Gastrocnemius medialis (tissue), 4 donors: Measurements from ENCODE around the gene LMO1. TPM values are rescaled to one million over a fixed set of nuclear protein-coding genes. Genes with fewer than 3 reads are reported as not detected.

Source experiments
- ATAC-seq, 2 donors: fragments of 150-250 bp; one replicate each; pipeline ENCODE4 v1.9.1; 2016
- DNase-seq, 2 donors: peaks; one replicate each; pipeline ENCODE4 v3.0.0-alpha.2; 2019
- H3K27ac ChIP-seq, 4 donors: fragments of 200-600 bp; sonication (generic); 1 replicate in 1 of 4; 2 replicates in 3 of 4; pipeline ENCODE4 v1.5.1; 2016 to 2018; ENCODE audit warnings: mild to moderate bottlenecking in 2 of 4, moderate library complexity in 1 of 4
- H3K27me3 ChIP-seq, 3 donors: fragments of 200-600 bp; sonication (generic) in 2 of 3; 1 replicate in 1 of 3; 2 replicates in 2 of 3; pipeline versions ENCODE4 v1.5.1 to v1.6.0; 2016 to 2019; ENCODE audit warnings: mild to moderate bottlenecking in 1 of 3, moderate library complexity in 1 of 3
- H3K36me3 ChIP-seq, 2 donors: fragments of 200-600 bp; sonication (generic) in 1 of 2; one replicate each; pipeline ENCODE4 v1.5.1; 2017 to 2018
- H3K4me1 ChIP-seq, 2 donors: fragments of 200-600 bp; sonication (generic) in 1 of 2; one replicate each; pipeline ENCODE4 v1.5.1; 2016 to 2017; ENCODE audit warnings: mild to moderate bottlenecking in 2 of 2
- H3K4me3 ChIP-seq, 4 donors: fragments of 200-600 bp; sonication (generic) in 3 of 4; 1 replicate in 1 of 4; 2 replicates in 3 of 4; pipeline ENCODE4 v1.5.1; 2016 to 2019; ENCODE audit warnings: mild to moderate bottlenecking in 2 of 4
- H3K9me3 ChIP-seq, 3 donors: fragments of 200-600 bp; sonication (generic) in 2 of 3; 1 replicate in 1 of 3; 2 replicates in 2 of 3; pipeline ENCODE4 v1.5.1; 2016 to 2019
- CTCF ChIP-seq, 5 experiments: fragments of 450-650 bp in 3 of 5; fragments of 200-600 bp in 2 of 5; sonication (generic) in 2 of 5; IDR thresholded peaks in 4 of 5; conservative IDR thresholded peaks in 1 of 5; 1 replicate in 4 of 5; 2 replicates in 1 of 5; pipeline ENCODE4 v1.5.1; 2016 to 2019; ENCODE audit warnings: antibody characterized with exemption in 5 of 5, mild to moderate bottlenecking in 3 of 5, moderate library complexity in 3 of 5
- POLR2A ChIP-seq, 2 donors: fragments of 450-650 bp; IDR thresholded peaks; one replicate each; pipeline ENCODE4 v1.6.1; 2017; ENCODE audit warnings: antibody characterized with exemption in 2 of 2, mild to moderate bottlenecking in 2 of 2, moderate library complexity in 2 of 2
- in situ Hi-C, 4 donors: fragments of 200-750 bp; cut with MboI; loops; one replicate each; pipeline versions ENCODE4 v1.15.0 to v1.8.0; 2017; ENCODE audit warnings: low sequenced_read_pairs in 4 of 4
- intact Hi-C: fragments of 100-400 bp; cut with DNase I; formaldehyde crosslinking; loops from one replicate; pipeline ENCODE4 v1.15.1; 2023; ENCODE audit warnings: low total_unique reads
- total RNA-seq, 4 donors: library from RNA; depleted of rRNA; stranded (reverse); fragments of >200 nt; gene quantifications; one replicate each; pipeline versions ENCODE4 v1.1.0 to v1.2.3, GENCODE V29; 2016

The LMO1 gene
- total RNA-seq, 4 donors from 2014 or later, result 2.2 to 7.0 (median 2.5) TPM

- Histone ChIP-seq H3K36me3 (no peaks in the 10 kb centered on the region), H3K27ac (peak overlapping the region in 1 of 4 donors; percentile 51), H3K4me3 (no peak overlapping the region), H3K27me3 (no peaks in the 10 kb centered on the region), H3K9me3 (no peaks in the 10 kb centered on the region), H3K4me1 (peaks cover 7 to 30% of the 10 kb centered on the region in 2 donors)
- in situ Hi-C loops, result no loop called here
- intact Hi-C loops, result loop anchor here (10.0 kb wide), 1 partner anchor 712 kb away; the partner anchor contains the start of gene TMEM9B
- DNase-seq (peak in 1 of 2 donors; percentile 6), ATAC-seq (no peak)
- no peak for TF ChIP-seq CTCF (IDR thresholded peaks at IDR 0.05 in 4 of 5, conservative IDR thresholded peaks at IDR 0.05 in 1 of 5)
Observed at GRCh38 chr11:8252946-8253345, 10.7 kb downstream of the LMO1 start.

- ATAC-seq, result peak; percentile 47 to 90
- H3K27ac ChIP-seq, result peak overlapping the region in 2 of 4 donors; percentile 14 to 52
- H3K4me3 ChIP-seq, result no peak overlapping the region
- TF ChIP-seq CTCF (IDR thresholded peaks at IDR 0.05 in 4 of 5, conservative IDR thresholded peaks at IDR 0.05 in 1 of 5) (no peak), POLR2A (IDR thresholded peaks at IDR 0.05) (no peak)
- in situ Hi-C loops (no loop called here), intact Hi-C loops (loop anchor here (10.0 kb wide), 1 partner anchor 712 kb away; the partner anchor contains the start of gene TMEM9B)
- no peaks in the 10 kb centered on the region for H3K9me3 ChIP-seq
- peaks cover 7 to 27% of the 10 kb centered on the region in 2 donors for H3K4me1 ChIP-seq
- no peaks in the 10 kb centered on the region for H3K27me3 ChIP-seq
- no peaks in the 10 kb centered on the region for H3K36me3 ChIP-seq
- peak; percentile 25 to 43 for DNase-seq
Observed at GRCh38 chr11:8252388-8252787, 11.3 kb downstream of the LMO1 start.

- ATAC-seq (no peak), DNase-seq (peak in 1 of 2 donors; percentile 6)
- TF ChIP-seq POLR2A (IDR thresholded peaks at IDR 0.05) (no peak), CTCF (IDR thresholded peaks at IDR 0.05 in 4 of 5, conservative IDR thresholded peaks at IDR 0.05 in 1 of 5) (no peak)
- no peaks in the 10 kb centered on the region for H3K9me3 ChIP-seq
- intact Hi-C loops (loop anchor here (10.0 kb wide), 1 partner anchor 713 kb away; the partner anchor contains the start of gene TMEM9B), in situ Hi-C loops (no loop called here)
- H3K27me3 ChIP-seq, result no peaks in the 10 kb centered on the region
- H3K4me3 ChIP-seq, result no peak overlapping the region
- peak overlapping the region in 2 of 4 donors; percentile 14 to 52 for H3K27ac ChIP-seq
- peaks cover 7 to 27% of the 10 kb centered on the region in 2 donors for H3K4me1 ChIP-seq
- H3K36me3 ChIP-seq, result no peaks in the 10 kb centered on the region
Observed at GRCh38 chr11:8251616-8252295, 11.9 kb downstream of the LMO1 start.

- TF ChIP-seq POLR2A (IDR thresholded peaks at IDR 0.05) (no peak), CTCF (IDR thresholded peaks at IDR 0.05 in 4 of 5, conservative IDR thresholded peaks at IDR 0.05 in 1 of 5) (no peak)
- DNase-seq (peak in 1 of 2 donors; percentile 11), ATAC-seq (no peak)
- Histone ChIP-seq H3K27ac (no peak overlapping the region), H3K27me3 (no peaks in the 10 kb centered on the region), H3K36me3 (no peaks in the 10 kb centered on the region), H3K4me1 (peaks cover 7 to 27% of the 10 kb centered on the region in 2 donors), H3K4me3 (no peak overlapping the region), H3K9me3 (no peaks in the 10 kb centered on the region)
- intact Hi-C loops (loop anchor here (10.0 kb wide), 1 partner anchor 714 kb away; the partner anchor contains the start of gene TMEM9B), in situ Hi-C loops (no loop called here)
Observed at GRCh38 chr11:8250981-8251615, 12.6 kb downstream of the LMO1 start.
